ENCODE data around the gene ICA1.

ICA1 gene

GRCh38 chr7:8197994-8198698, 63.8 kb downstream of the ICA1 start:
- peak; percentile 12 for DNase-seq

- no peak for DNase-seq
These were observed 69.1 kb downstream of the ICA1 start for GRCh38 chr7:8192897-8193296.

GRCh38 chr7:8190119-8190895, 71.7 kb downstream of the ICA1 start:
- DNase-seq: peak; percentile 74

GRCh38 chr7:8189625-8190024, 72.3 kb downstream of the ICA1 start:
- no peak for DNase-seq

- DNase-seq: no peak
These were observed 75.9 kb downstream of the ICA1 start for GRCh38 chr7:8185926-8186683.

GRCh38 chr7:8184221-8184620, 77.7 kb downstream of the ICA1 start:
- no peak for DNase-seq

- no peak for DNase-seq
These were observed 82.5 kb downstream of the ICA1 start for GRCh38 chr7:8179486-8179885.

- DNase-seq: no peak
These were observed 83.6 kb downstream of the ICA1 start for GRCh38 chr7:8178353-8178752.

- DNase-seq: no peak
These were observed 84.6 kb downstream of the ICA1 start for GRCh38 chr7:8177109-8177933.

GRCh38 chr7:8176370-8177081, 85.4 kb downstream of the ICA1 start:
- DNase-seq: peak; percentile 59

- peak; percentile 8 for DNase-seq
These were observed 86.0 kb downstream of the ICA1 start for GRCh38 chr7:8175929-8176369.

GRCh38 chr7:8172372-8173354, 89.3 kb downstream of the ICA1 start:
- DNase-seq: no peak

GRCh38 chr7:8169171-8169570, 92.8 kb downstream of the ICA1 start:
- DNase-seq: no peak

GRCh38 chr7:8168336-8168735, 93.6 kb downstream of the ICA1 start:
- no peak for DNase-seq

GRCh38 chr7:8165150-8165549, 96.8 kb downstream of the ICA1 start:
- DNase-seq: no peak

GRCh38 chr7:8162181-8162580, 99.8 kb downstream of the ICA1 start:
- no peak for DNase-seq

- no peak for DNase-seq
These were observed 100.6 kb downstream of the ICA1 start for GRCh38 chr7:8161364-8161828.

- no peak for DNase-seq
These were observed 101.1 kb downstream of the ICA1 start for GRCh38 chr7:8160779-8161345.

- DNase-seq: no peak
These were observed 101.7 kb downstream of the ICA1 start for GRCh38 chr7:8160250-8160649.

GRCh38 chr7:8159595-8159994, 102.4 kb downstream of the ICA1 start:
- DNase-seq: no peak

All from stimulated activated CD4-positive, alpha-beta T cell treated with anti-CD3 and anti-CD28 coated beads, Interleukin-4, amount 100 ng/mL, for 24 hours (primary cell).